WTC11 (cell line): ENCODE measurements around the gene DMXL2.
"Not testable (repeated sequence)": the region's sequence is repeated elsewhere in the genome, so short reads cannot be mapped to it uniquely, and the experiment has no call there.

ENCODE experiments used
- SP1 ChIP-seq: sonication (generic); formaldehyde crosslinking; conservative IDR thresholded peaks from 2 replicates; pipeline ENCODE4 v1.8.1; 2022; ENCODE audit warnings: missing genetic modification reagents
- TF ChIP-seq, protein P1 (sequence below): fragments of 200-600 bp; IDR thresholded peaks from 2 replicates; pipeline ENCODE4 v1.8.0; 2022; ENCODE audit warnings: antibody characterized with exemption
- TF ChIP-seq, protein P2 (sequence below): sonication (generic); formaldehyde crosslinking; IDR thresholded peaks from 2 replicates; pipeline ENCODE4 v1.8.1; 2023; ENCODE audit warnings: mild to moderate bottlenecking, missing genetic modification reagents, moderate library complexity
- TF ChIP-seq, protein P3 (sequence below): sonication (generic); formaldehyde crosslinking; IDR thresholded peaks from 2 replicates; pipeline ENCODE4 v1.8.1; 2022; ENCODE audit warnings: missing genetic modification reagents, borderline replicate concordance
- TF ChIP-seq, protein P4 (sequence below): sonication (generic); formaldehyde crosslinking; IDR thresholded peaks from 2 replicates; pipeline ENCODE4 v1.8.0; 2022; ENCODE audit warnings: mild to moderate bottlenecking, missing genetic modification reagents

DNA sequence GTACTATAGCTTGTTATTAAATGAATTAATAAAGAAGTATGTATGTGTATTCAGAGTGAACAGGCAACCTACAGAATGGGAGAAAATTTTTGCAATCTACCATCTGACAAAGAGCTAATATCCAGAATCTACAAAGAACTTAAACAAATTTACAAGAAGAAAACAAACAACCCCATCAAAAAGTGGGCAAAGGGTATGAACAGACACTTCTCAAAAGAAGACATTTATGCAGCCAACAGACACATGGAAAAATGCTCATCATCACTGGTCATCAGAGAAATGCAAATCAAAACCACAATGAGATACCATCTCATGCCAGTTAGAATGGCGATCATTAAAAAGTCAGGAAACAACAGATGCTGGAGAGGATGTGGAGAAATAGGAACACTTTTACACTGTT is 25.5 kb upstream of the DMXL2 start:
- TF ChIP-seq, protein P1, sequence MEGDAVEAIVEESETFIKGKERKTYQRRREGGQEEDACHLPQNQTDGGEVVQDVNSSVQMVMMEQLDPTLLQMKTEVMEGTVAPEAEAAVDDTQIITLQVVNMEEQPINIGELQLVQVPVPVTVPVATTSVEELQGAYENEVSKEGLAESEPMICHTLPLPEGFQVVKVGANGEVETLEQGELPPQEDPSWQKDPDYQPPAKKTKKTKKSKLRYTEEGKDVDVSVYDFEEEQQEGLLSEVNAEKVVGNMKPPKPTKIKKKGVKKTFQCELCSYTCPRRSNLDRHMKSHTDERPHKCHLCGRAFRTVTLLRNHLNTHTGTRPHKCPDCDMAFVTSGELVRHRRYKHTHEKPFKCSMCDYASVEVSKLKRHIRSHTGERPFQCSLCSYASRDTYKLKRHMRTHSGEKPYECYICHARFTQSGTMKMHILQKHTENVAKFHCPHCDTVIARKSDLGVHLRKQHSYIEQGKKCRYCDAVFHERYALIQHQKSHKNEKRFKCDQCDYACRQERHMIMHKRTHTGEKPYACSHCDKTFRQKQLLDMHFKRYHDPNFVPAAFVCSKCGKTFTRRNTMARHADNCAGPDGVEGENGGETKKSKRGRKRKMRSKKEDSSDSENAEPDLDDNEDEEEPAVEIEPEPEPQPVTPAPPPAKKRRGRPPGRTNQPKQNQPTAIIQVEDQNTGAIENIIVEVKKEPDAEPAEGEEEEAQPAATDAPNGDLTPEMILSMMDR: not testable (repeated sequence)
- TF ChIP-seq SP1: not testable (repeated sequence)
- TF ChIP-seq, protein P2, sequence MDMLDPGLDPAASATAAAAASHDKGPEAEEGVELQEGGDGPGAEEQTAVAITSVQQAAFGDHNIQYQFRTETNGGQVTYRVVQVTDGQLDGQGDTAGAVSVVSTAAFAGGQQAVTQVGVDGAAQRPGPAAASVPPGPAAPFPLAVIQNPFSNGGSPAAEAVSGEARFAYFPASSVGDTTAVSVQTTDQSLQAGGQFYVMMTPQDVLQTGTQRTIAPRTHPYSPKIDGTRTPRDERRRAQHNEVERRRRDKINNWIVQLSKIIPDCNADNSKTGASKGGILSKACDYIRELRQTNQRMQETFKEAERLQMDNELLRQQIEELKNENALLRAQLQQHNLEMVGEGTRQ (CRISPR knock-in tag): not testable (repeated sequence)
- TF ChIP-seq, protein P3, sequence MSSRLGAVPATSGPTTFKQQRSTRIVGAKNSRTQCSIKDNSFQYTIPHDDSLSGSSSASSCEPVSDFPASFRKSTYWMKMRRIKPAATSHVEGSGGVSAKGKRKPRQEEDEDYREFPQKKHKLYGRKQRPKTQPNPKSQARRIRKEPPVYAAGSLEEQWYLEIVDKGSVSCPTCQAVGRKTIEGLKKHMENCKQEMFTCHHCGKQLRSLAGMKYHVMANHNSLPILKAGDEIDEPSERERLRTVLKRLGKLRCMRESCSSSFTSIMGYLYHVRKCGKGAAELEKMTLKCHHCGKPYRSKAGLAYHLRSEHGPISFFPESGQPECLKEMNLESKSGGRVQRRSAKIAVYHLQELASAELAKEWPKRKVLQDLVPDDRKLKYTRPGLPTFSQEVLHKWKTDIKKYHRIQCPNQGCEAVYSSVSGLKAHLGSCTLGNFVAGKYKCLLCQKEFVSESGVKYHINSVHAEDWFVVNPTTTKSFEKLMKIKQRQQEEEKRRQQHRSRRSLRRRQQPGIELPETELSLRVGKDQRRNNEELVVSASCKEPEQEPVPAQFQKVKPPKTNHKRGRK (CRISPR knock-in tag): not testable (repeated sequence)
- TF ChIP-seq, protein P4, sequence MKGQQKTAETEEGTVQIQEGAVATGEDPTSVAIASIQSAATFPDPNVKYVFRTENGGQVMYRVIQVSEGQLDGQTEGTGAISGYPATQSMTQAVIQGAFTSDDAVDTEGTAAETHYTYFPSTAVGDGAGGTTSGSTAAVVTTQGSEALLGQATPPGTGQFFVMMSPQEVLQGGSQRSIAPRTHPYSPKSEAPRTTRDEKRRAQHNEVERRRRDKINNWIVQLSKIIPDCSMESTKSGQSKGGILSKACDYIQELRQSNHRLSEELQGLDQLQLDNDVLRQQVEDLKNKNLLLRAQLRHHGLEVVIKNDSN (CRISPR knock-in tag): not testable (repeated sequence)
